IPS-NIHi11 (cell line): ENCODE measurements around the gene FAM43A.

ENCODE experiments used
- DNase-seq: peaks from one replicate; pipeline ENCODE4 v3.0.0; 2012; ENCODE audit warnings: mixed read lengths, low spot score

FAM43A gene

GRCh38 chr3:194676471-194676870, 9.2 kb upstream of the FAM43A start:
- DNase-seq: no peak

- DNase-seq: no peak
Observed at GRCh38 chr3:194680888-194681615, 4.6 kb upstream of the FAM43A start.

- no peak for DNase-seq
Observed at GRCh38 chr3:194682189-194682693, 3.4 kb upstream of the FAM43A start.

- DNase-seq: peak; percentile 87
Observed at GRCh38 chr3:194682694-194683310, 2.9 kb upstream of the FAM43A start.

- DNase-seq: no peak
Observed at GRCh38 chr3:194683380-194683779, 2.3 kb upstream of the FAM43A start.

- no peak for DNase-seq
Observed at GRCh38 chr3:194685065-194685717, 492 bp upstream of the FAM43A start.

- DNase-seq: no peak
Observed at GRCh38 chr3:194686414-194686815, 732 bp downstream of the FAM43A start.

GRCh38 chr3:194686816-194687637, 1.3 kb downstream of the FAM43A start:
- peak; percentile 46 for DNase-seq

GRCh38 chr3:194687638-194688199, 2.0 kb downstream of the FAM43A start:
- peak; percentile 77 for DNase-seq

- peak; percentile 64 for DNase-seq
Observed at GRCh38 chr3:194688200-194688740, 2.6 kb downstream of the FAM43A start.

GRCh38 chr3:194688946-194689345, 3.3 kb downstream of the FAM43A start:
- no peak for DNase-seq

- no peak for DNase-seq
Observed at GRCh38 chr3:194689493-194689944, 3.8 kb downstream of the FAM43A start.

- DNase-seq: no peak
Observed at GRCh38 chr3:194690501-194691372, 5.1 kb downstream of the FAM43A start.

GRCh38 chr3:194691481-194692283, 6.0 kb downstream of the FAM43A start:
- DNase-seq: no peak

- no peak for DNase-seq
Observed at GRCh38 chr3:194696702-194697101, 11.0 kb downstream of the FAM43A start.

GRCh38 chr3:194702545-194702944, 16.9 kb downstream of the FAM43A start:
- DNase-seq: no peak

GRCh38 chr3:194705227-194705626, 19.5 kb downstream of the FAM43A start:
- DNase-seq: no peak

GRCh38 chr3:194705761-194706160, 20.1 kb downstream of the FAM43A start:
- no peak for DNase-seq

GRCh38 chr3:194707147-194707540, 21.5 kb downstream of the FAM43A start:
- no peak for DNase-seq

- DNase-seq: no peak
Observed at GRCh38 chr3:194711286-194711685, 25.6 kb downstream of the FAM43A start.
